Glutamatergic neuron (in vitro differentiated cells): ENCODE data around the gene ATP2B3. TPM values are rescaled to one million over a fixed set of nuclear protein-coding genes. Genes with fewer than 3 reads are reported as not detected.

Source experiments
- DNase-seq: peaks from one replicate; pipeline ENCODE4 v3.0.0; 2022
- H3K27ac Mint-ChIP-seq: one replicate; pipeline ENCODE4 v1.8.0; 2020; ENCODE audit warnings: mild to moderate bottlenecking, mixed read lengths, inconsistent platforms; ENCODE audit not compliant: unreplicated experiment
- H3K27me3 Mint-ChIP-seq: one replicate; pipeline ENCODE4 v1.8.0; 2020; ENCODE audit warnings: mild to moderate bottlenecking, moderate library complexity, mixed read lengths, inconsistent platforms; ENCODE audit not compliant: unreplicated experiment
- H3K36me3 Mint-ChIP-seq: one replicate; pipeline ENCODE4 v1.8.0; 2020; ENCODE audit warnings: mild to moderate bottlenecking, mixed read lengths, inconsistent platforms; ENCODE audit not compliant: unreplicated experiment
- H3K4me1 Mint-ChIP-seq: one replicate; pipeline ENCODE4 v1.8.0; 2020; ENCODE audit warnings: mild to moderate bottlenecking, low read depth, mixed read lengths, inconsistent platforms; ENCODE audit not compliant: unreplicated experiment
- H3K4me3 Mint-ChIP-seq: one replicate; pipeline ENCODE4 v1.8.0; 2020; ENCODE audit warnings: mild to moderate bottlenecking, mixed read lengths, inconsistent platforms; ENCODE audit not compliant: unreplicated experiment
- H3K9me3 Mint-ChIP-seq: one replicate; pipeline ENCODE4 v1.8.0; 2020; ENCODE audit warnings: mild to moderate bottlenecking, moderate library complexity, mixed read lengths, inconsistent platforms; ENCODE audit not compliant: unreplicated experiment
- total RNA-seq: library from RNA; stranded (reverse); fragmentation: NEBNext Ultra II Directional; extraction: Animal tissue kit (Norgen Biotek cat#: 25700); gene quantifications from one replicate; pipeline ENCODE4 v1.2.1, GENCODE V29; 2021; ENCODE audit not compliant: unreplicated experiment
- TF ChIP-seq, protein P1 (sequence below): fragments of 200-600 bp; sonication (generic); IDR thresholded peaks from one replicate; pipeline ENCODE4 v1.5.0; 2021; ENCODE audit not compliant: partially characterized antibody, unreplicated experiment

Gene ATP2B3
- total RNA-seq, 1 donor from 2014 or later: 68.0 TPM

DNA sequence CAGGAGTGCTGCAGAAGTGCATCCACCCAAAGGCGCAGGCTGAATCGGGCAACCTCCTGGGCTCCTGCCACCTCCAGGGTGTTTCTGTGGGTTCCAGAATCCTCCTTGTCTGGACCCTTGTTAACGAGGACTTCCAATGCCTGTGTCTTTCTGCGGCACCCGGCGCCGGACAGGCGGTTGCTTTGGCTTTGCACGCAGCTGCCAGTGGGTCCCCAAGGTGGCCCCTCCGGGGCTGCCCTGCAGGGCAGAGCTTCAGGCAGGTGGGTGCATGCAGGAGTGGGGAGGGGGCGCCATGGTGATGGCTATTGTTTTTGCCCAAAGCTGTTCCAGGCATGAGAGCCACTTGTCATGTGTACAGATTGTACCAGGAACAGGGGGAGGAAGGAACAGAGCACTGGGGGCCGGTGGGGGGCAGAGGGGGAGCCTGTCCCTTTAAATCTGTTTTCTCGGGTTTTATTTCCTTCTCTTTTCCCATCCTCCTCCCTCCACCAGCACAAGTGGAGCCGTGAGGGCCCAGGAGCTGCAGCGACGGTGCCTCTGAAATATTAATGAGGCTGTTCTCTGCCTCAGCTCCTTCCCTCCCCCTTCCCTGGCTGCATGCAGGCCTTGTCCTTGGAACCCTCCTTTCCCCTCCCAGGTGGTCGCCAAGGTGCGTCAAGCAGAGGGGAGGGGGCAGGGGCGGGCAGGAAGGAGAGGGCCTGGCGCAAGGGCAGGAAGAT lies 13.1 kb downstream of the ATP2B3 start:
- peak overlapping the region; percentile 52 for H3K27ac Mint-ChIP-seq

DNA sequence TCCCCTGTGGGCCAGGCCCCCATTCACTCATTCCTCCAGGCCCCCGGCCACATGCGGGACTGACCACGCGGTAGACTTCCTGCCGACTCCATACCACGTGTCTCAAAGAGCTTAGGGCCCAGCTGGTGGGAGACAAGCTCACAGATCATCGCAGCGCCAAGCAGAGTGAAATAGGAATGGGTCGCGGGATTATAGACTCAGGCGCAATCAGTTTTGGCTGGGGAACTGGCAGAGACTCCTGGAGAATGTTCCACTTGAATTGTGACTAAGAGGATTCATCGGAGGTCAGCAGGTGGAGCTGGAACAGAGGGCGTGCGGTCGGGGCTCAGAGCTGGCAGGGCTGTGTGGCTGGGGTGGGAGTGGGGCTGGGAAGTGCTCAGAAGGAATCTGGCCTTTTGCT lies 15.6 kb downstream of the ATP2B3 start:
- Mint-ChIP-seq H3K27ac (no peak overlapping the region), H3K4me3 (no peak overlapping the region), H3K4me1 (peaks cover 9% of the 10 kb centered on the region), H3K9me3 (peaks cover 3% of the 10 kb centered on the region), H3K27me3 (peaks cover 4% of the 10 kb centered on the region), H3K36me3 (no peaks in the 10 kb centered on the region)
- DNase-seq: no peak
- TF ChIP-seq, protein P1, sequence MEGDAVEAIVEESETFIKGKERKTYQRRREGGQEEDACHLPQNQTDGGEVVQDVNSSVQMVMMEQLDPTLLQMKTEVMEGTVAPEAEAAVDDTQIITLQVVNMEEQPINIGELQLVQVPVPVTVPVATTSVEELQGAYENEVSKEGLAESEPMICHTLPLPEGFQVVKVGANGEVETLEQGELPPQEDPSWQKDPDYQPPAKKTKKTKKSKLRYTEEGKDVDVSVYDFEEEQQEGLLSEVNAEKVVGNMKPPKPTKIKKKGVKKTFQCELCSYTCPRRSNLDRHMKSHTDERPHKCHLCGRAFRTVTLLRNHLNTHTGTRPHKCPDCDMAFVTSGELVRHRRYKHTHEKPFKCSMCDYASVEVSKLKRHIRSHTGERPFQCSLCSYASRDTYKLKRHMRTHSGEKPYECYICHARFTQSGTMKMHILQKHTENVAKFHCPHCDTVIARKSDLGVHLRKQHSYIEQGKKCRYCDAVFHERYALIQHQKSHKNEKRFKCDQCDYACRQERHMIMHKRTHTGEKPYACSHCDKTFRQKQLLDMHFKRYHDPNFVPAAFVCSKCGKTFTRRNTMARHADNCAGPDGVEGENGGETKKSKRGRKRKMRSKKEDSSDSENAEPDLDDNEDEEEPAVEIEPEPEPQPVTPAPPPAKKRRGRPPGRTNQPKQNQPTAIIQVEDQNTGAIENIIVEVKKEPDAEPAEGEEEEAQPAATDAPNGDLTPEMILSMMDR: no peak

More for the DNA sequence above, 13.1 kb downstream of the ATP2B3 start:
- peaks cover 5% of the 10 kb centered on the region for H3K9me3 Mint-ChIP-seq
- peaks cover 4% of the 10 kb centered on the region for H3K27me3 Mint-ChIP-seq
- peak overlapping the region; percentile 30 for H3K4me3 Mint-ChIP-seq
- peaks cover 16% of the 10 kb centered on the region for H3K4me1 Mint-ChIP-seq
- no peaks in the 10 kb centered on the region for H3K36me3 Mint-ChIP-seq
- TF ChIP-seq, protein P1: no peak
- DNase-seq: peak; percentile 43

GRCh38 chrX:153537080-153537479 lies 19.6 kb downstream of the ATP2B3 start:
- Mint-ChIP-seq H3K27ac (peak overlapping the region; percentile 93), H3K4me3 (no peak overlapping the region), H3K4me1 (peaks cover 7% of the 10 kb centered on the region), H3K36me3 (no peaks in the 10 kb centered on the region), H3K9me3 (peaks cover 8% of the 10 kb centered on the region), H3K27me3 (peaks cover 2% of the 10 kb centered on the region)
- TF ChIP-seq, protein P1: no peak
- DNase-seq: no peak

- Mint-ChIP-seq H3K4me1 (peaks cover 7% of the 10 kb centered on the region), H3K27me3 (peaks cover 2% of the 10 kb centered on the region), H3K9me3 (peaks cover 8% of the 10 kb centered on the region), H3K27ac (peak overlapping the region; percentile 93), H3K4me3 (no peak overlapping the region), H3K36me3 (no peaks in the 10 kb centered on the region)
- peak; percentile 59 for DNase-seq
- TF ChIP-seq, protein P1: no peak
Measured at GRCh38 chrX:153537526-153538295, 20.3 kb downstream of the ATP2B3 start.

DNA sequence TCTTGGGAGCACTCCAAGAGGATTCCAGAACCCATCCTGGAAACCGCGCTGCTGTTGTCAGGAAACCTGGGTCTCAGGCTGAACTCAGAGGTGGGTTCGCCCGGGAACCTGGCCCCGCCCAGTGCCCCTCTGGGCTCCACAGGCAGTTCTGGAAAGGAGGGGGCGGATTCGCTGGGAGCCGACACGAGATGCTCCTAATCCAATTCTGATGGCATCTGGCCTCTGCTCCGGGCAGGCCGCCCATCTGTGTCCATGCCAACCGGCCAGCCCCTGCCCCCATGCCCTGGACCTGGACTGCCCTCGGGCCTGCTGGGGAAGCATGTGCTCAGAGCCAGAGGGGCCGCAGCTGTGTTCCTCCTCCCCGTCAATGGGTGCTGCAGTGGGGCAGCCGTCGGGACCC lies 21.0 kb downstream of the ATP2B3 start:
- DNase-seq: no peak
- H3K4me1 Mint-ChIP-seq: peaks cover 5% of the 10 kb centered on the region
- H3K4me3 Mint-ChIP-seq: no peak overlapping the region
- no peaks in the 10 kb centered on the region for H3K36me3 Mint-ChIP-seq
- TF ChIP-seq, protein P1: no peak
- peak overlapping the region; percentile 68 for H3K27ac Mint-ChIP-seq
- H3K9me3 Mint-ChIP-seq: peaks cover 8% of the 10 kb centered on the region
- no peaks in the 10 kb centered on the region for H3K27me3 Mint-ChIP-seq
